Activated effector memory CD4-positive, alpha-beta T cell treated with anti-CD3 and anti-CD28 coated beads, Interleukin-2, amount 50 U/mL, for 16 hours (primary cell): Measurements from ENCODE around the gene SRSF4.
"Not testable (repeated sequence)": the region's sequence is repeated elsewhere in the genome, so short reads cannot be mapped to it uniquely, and the experiment has no call there.

Experiments
- DNase-seq: peaks from one replicate; pipeline ENCODE4 v3.0.0-alpha.2; 2020

Gene SRSF4

DNA sequence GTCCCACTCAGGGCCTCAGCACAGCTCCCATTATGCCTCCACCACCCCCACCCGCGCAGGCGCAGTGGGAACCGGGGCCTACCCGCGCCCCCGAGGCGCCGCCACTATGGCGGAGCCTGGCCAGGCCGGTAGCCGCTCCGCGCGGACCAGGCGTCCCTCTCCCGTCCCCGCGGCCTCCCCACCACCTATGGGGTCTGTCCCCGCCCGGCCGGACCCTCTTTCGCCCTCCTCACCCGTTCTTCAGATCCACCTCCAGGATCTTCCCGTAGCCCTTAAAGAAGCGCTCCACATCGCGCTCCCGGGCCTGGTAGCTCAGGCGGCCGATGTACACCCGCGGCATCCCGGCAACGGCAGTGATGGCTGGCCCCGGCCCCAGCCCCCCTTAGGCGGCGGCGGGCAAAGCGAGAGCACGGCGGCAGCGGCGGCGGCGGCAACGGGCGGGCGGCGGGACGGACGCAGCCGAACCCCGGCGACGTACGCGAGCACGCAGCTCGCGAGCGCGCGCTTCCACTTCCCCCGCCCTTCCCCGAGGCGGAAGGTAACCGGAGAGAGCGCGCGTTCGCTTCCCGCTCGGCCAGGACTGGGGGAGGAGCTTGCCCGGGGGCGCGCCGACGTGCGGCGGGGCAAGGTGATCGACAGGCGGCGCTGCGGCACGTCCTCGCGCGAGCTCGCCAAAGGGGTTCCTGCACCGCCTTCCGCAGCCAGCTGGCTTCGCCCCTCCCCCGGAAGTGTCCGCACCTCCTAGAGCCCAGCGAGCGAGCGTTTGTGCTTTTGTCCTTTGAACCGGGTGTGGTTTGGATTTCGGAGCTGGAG, at the start of gene SRSF4:
Gene SRSF4, minus strand, starts transcription at position 488 of the 813 bp plus-strand sequence. Its CDS starts 148 bp downstream, at position 340.
- peak; percentile 100 for DNase-seq

DNA sequence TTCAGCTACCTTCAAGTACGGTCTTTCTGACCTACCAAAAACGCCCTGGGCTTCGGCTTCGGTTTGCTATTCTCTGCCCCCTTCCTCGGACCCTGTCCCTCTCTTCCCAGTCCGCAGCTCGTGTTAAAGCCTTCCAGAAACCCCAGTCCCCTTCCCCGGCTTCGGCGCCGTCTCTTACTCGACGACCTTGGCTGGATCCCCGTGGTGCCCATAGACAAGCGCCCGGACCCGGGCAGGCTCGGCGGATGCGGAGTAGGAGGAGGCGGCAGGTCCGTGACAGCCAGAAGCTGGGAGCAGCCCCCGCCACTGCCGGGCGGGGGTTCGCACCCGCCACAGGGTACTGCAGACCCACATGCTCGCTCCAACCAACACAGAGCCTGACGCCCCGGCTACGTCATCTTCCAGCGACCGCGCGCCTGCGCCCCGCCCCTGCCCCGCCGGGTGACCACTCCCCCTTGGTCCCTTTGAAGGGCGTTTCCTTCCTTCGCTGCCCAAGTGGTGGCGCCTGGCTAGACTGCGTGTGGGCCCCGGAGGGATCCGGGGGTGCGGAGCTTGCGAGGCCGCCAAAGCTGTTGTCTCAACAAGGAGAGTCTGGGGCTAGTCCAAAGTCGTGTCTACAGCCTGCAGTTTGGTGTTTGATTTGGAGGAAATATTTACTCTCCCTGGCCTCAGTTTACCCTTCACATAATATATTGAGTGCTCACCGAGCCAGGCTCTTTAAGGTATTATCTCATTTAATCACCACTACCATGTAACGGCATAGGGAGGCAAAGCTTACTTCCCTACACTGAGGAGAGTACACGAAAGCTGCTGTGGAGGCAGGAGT, 49.1 kb upstream of the SRSF4 start, which contains the start of gene MECR:
Gene MECR, minus strand, starts transcription at position 382 of the 826 bp plus-strand sequence. Its CDS starts 28 bp downstream, at position 354.
- DNase-seq, result peak; percentile 98

DNA sequence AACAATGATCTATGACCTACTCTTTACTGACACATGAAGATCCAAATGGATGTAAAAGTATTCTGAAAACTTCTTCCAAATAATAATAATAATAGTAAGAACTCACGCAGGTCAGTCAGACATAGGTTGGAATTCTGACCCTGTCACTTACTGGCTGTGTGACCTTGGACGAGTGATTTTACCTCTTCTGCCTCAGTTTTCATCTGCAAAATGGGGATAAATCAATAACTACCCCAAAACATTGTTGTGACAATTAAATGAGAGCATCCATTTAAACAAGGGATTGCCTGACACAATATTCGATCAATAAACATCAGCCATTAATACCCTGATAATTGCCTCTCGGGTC, 48.5 kb upstream of the SRSF4 start:
- no peak for DNase-seq

DNA sequence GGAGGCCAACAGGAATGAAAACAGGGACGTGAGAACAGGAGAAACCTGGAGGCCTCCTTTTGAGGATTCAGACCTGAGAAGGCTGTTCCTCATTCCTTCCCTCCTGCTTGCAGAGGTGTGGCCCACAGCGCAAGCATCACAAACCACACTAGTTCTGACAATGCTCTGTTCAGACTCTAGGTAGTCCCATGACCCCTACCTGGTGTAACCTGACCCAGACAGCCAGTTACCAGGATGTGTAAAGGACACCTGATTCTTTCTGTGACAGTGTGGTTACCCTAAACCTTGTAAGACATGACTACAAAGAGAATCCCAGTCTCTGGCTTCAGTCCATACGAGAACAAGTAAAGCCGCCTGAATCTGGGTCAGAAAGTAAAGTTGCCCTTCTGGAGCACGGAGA, 45.8 kb upstream of the SRSF4 start:
- no peak for DNase-seq

DNA sequence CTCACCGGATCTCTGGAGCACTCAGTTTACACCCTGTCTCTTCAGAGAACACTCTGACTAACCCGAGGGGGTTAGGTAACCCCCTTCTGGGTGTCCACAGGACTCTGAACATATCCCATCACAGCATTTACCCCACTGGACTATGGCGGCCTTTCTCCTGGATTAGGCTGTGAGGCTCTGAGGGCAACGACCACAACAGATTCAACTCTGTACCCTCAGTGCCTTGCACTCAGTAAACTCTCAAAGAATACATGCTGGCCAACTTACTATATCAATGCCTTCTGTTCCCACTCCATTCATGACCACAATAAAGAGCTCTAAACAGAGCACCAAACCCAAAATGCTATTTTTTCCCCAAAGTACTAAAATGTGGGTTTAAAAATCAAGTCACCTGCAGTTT, 43.7 kb upstream of the SRSF4 start:
- no peak for DNase-seq

DNA sequence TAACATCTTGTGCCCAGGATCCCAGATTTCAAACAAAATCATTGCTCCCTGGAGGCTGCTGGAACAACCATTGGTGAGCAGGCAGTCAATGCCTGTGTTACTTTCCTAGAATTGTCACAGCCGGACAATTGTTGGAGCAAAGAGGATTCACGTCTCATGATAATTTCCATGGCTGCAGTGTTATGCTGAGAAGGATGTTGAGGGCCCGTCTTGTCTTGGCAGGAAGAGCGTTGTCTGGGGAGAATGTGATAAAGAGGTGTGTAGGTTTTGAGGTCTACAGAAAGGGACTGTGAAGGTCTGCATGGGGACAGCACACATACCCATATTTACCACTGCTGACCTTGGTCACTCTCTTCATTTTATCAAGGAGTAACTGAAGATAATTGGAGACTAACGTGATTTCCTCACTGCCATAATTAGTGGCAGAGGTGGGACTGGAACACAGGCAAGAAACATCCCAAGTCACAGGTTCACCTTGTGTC, 42.7 kb upstream of the SRSF4 start:
- DNase-seq, result no peak

DNA sequence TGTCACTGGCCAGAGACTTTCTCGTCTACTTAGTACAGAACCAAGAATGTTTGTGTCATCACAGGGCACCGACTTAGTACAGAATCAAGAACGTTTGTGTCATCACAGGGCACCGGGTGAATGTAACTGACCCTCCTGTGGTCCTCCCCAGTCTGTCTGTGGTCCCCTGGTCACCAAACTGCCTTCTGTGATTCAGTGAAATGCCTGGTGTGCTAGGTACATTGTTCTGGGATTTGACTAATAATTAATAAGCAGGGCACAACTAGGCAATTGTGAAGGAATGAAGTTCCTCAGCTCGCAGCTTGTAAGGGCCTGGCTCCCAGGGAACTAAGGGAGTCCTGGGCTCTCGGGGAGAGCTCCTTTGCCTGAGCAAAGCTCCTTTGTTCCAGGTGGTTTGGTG, 41.8 kb upstream of the SRSF4 start:
- no peak for DNase-seq

DNA sequence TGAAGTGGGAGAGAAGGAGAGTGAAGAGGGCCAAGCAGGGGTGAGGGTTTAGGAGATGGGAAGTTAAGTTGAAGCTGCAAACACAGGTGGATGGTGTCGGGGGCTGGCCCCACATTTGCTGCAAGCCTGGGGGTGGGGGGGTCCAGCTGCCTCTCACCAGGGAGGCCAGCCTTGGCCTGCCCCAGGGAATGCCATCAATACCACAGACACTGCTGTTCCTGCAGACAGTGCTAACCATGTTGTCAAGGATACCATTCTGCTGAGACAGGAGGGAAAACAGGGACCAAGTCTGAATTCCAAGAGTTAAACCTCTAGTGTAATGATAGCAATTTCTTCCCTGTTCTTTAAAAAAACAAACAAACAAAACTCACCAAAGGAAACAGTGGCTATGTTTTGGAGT, 41.0 kb upstream of the SRSF4 start:
- DNase-seq, result no peak

DNA sequence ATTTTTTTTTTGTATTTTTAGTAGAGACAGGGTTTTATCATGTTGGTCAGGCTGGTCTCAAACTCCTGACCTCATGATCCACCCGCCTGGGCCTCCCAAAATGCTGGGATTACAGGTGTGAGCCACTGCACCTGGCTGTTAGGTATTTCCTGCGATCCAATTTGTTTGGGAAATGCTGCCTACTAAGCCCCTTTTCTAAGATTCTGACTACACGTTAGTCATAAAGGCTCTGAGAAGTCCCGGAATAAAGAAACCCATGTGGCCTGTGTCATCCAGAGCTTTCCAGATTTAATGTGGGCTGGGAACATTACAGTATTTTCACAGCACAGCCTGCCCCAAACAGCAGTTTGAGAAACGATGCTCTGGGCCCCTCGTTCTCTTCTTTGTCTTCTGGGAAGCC, 40.6 kb upstream of the SRSF4 start:
- DNase-seq, result not testable (repeated sequence)

DNA sequence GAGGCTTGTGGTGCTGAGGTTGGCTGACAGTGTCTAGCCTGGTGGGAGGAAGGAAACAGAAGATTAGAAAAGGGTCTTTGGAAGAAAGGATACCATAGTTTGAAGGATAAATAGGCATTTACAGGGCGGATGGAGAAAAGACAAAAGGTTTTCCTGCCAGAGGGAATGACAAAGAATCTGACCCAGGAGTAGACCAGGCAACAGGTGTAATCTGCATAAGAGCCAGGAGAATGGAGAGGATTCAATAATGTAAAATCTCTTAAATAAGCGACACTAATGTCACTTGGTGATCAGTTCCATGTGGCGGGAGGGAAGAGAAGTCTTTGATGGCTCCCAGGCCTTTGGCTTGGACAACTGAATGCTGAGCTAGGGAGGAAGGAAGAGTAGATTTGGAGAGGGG, 39.6 kb upstream of the SRSF4 start:
- DNase-seq, result no peak

DNA sequence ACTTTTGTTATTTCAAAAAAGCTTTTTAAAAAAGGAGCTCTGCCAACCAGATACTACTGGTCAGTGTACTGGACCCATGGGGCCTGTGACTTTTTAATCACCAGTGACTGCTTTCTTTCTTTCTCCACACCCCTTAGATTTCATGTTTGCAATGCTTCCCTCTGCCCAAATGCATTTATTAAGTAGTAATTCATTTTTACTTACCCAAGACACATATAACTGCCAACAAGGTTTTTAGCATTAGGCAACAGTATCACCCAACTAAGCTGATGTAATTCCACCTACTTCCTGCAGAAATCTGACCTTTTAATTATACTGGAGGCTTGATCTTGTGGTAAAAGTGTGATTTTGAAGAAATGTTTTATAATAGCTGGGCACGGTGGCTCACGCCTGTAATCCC, 36.5 kb upstream of the SRSF4 start:
- DNase-seq, result no peak

DNA sequence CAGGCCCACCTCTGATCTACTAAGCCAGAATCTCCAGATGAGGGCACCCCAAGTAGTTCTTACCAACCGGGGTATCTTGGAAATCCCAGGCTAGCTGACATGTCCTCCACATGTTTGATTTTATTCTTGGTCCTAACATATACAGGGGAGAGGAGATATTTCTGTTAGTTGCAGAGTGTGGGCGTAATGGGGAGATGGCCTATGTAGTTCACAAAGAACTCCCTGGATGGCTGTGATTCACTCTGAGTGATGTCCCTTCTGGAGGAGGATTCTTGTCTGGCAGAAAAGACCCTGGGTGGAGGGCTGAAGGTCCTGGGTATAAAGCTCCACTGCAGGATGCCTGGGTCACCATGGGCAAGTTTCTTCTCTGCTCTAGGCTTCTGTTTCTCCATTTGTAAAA, 35.9 kb upstream of the SRSF4 start:
- no peak for DNase-seq

DNA sequence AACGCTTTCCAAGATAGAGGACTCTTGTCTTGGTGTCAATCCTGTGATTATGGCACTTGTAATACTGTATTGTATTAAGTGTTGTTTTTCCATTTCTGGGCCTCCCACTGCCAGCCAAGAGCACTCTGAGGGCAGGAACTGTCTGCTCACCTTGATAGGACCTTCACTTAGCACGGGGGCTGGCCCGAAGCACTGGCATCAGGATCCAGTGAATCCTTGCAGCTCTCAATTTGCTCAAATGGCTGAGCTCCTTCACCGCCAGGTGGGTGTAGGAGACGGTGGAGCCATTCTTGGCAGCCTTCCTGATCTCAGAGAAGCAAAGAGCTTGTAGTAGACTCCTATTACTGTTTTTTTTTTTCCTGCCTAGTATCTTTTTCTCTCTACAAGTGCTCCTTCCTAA, 31.4 kb upstream of the SRSF4 start:
- no peak for DNase-seq

DNA sequence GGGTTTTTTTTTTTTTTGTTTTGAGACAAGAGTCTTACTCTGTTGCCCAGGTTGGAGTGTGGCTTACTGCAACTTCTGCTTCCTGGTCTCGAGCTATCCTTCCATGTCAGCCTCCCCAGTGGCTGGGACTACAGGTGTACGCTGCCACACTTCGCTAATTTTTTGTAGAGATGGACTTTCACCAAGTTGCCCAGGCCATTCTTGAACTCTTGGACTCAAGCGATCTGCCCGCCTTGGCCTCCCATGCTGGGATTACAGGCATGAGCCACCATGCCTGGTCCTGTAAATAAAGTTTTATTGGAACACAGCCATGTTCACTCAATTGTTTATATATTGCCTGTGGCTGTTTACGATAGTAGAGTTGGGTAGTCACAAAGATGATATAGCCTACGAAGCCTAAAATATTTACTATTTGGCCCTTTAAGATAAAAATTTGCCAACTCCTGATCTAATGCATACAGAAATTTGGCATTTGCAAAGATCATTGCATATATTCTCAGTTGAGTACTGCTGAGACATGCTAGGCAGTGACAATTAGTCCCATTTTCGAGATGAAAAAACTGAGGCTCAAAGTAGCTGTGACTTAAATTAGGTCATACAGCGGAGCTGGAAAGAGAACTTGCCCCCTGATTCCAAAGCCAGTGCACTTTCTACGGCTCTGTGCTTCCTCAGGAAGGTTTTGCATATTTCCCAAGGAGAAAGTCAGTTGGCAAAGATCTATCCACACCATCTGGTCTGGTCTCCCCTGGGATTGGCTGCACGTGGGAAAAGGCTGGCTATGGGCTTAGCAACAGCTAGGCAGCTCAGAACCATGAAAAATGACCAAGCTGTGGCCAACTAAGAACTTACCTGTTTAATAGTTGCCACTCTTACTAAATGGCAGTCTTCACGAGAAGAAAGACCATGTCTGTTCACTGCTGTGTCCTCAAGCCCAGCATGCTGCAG, 29.7 kb upstream of the SRSF4 start:
- DNase-seq, result no peak

DNA sequence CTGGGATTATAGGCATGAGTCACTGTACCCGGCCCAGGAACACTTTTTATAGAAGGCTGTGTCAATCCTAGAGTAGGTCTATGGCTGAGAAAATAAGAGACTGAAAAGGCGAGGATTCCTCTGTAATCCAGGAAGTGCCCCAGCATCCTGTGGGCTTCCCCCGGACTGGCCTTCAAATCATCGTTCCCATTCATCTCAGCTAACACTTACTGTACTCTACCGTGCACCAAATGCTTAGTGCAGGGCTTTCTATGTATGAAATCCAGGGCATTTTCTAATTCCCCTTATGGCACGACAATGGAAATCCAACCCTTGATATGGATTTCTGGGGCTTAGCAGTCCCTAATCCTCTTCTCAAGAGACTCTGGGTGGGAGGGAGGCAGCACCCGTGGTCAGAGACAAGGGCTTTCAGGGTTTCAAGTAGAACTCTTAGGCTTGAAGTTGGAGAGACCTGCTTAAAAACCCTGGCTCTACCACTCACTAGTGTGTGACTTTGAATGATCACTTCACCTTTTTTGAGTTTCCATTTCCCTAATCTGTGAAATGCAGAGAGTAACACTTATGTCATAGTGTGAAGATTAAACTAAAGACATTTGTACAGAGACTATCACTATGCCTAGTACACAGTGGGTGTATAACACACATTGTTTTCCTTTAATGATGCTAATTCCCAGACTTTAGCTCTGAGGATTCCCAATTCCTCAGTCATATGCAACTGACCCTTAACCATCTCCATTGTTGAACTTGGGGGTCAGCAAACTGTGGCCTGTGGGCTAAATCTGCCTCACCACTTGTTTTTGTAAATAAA, 28.8 kb upstream of the SRSF4 start:
- DNase-seq, result no peak

DNA sequence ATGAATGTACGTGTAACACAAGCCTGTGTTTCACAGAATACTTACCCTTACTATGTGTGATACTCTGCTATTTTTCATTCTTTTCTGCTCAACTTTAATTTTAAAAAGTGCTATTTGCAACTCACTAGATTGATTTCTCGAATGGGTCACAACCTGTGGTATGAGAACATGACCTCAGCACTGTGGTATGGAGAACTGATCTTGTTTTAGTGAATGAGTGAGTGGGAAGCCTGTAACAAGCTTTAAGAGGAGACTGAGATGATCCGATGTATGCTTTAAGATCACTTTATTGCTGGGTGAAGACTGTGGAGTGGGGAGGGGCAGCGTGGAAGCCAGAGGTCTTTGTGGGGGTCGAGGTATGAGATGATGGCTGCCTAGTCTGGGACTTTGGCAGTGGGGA, 27.5 kb upstream of the SRSF4 start:
- DNase-seq, result no peak

DNA sequence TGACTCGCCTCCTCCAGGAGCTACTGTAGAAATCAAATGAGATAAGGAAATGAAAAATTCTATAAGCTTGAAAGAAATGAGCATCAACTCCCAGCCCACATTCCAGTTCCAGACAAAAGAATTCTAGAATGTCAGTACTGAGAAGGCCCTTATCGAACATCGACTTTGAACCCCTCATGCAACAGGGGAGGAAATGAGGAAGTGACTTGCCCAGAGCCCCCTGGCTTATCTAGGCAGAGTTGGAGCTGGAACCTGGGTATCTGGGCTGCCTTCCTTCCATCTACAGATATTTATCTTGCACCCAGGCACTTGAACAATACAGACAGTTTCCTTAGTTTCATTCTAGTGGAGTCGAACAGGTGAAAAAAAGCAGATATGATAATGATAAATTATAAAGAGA, 26.7 kb upstream of the SRSF4 start:
- no peak for DNase-seq

DNA sequence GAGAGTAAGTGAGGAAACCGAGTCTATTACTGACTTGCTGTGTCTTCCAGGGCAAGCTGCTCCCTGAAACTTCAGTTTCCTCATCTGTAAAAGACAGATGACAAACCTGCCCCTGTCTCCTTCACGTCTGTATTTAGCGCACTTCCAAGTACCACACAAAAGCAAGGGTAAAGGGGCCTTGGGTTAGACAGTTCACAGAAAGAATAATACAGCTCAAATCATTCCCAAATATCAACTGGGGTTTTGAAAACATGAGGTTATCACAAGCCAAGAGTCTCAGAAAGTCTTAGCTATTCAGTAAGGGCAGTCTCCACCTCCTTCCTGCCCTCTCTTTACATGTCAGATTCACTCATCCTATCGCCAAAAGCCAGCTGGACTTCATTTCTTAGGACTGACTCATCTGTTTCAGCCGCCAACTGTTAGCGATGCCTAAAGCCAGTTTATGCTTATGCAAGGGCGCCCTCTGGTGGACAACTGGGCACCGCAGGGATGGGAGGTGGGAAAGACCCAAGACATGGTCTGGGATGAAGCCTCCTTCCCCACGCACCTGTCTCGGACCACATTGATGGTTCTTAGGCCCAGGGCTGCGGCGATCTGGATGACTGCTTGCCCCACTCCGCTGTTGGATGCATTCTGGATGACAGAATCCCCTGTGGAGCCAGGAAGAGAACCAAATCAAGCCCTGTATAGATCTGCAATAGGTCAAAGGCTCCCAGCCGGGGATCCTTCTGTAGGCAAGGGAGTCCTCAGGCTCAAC, 21.1 kb upstream of the SRSF4 start:
- DNase-seq, result peak; percentile 97

DNA sequence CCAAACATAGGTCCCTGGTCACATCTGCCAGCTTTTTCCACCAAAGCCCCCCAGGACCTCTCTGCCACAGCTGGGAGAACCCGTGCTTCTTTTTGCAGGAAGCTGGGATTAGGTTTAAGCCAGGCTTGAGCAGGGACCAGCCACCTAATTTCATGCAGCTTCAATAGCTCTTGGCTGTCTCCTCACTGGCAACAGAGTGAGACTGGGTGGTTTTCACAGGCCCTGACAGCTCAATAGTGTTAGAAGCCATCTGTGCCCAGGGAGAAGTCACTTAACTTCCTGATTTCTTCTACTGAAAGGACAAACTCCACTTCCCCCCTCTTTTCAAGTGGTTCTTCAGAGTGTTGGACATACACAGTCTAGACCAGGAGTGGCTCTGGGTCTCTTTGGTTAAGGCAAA, 20.4 kb upstream of the SRSF4 start:
- no peak for DNase-seq

DNA sequence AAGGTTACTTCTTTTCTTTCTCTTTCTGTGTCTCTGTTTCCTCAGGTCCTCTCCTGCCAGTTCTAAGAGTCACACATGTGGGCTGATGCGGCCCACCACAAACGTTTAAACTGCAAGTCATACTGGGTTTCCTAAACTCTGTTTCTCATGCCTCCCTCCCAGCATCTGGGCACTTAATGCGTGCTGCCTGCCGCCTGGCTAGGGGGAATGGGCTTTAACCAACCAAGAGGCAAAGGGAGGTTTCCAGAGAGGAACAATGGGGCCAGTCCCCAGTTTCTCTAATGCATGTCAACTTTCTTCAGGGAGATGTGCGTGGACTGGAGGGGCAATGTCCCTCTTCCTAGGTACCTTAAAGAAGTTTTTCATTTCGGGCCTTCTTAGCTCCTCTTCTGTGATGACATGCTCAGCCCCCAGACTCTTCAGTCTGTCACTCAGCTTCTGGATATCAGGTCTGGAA, 19.9 kb upstream of the SRSF4 start:
- DNase-seq, result no peak
